A549 (cell line): ENCODE measurements around the gene ABCG5. TPM values are rescaled to one million over a fixed set of nuclear protein-coding genes. Genes with fewer than 3 reads are reported as not detected.

Experiments used
- ATAC-seq, 2 experiments: fragments of 200-7000 bp in 1 of 2; fragments of >200 bp in 1 of 2; cut with Nextera tagmentation in 1 of 2; cut with Tn5 transposase in 1 of 2; 3 replicates each; pipeline versions ENCODE4 v1.8.0 to v1.9.1; 2018 to 2020; ENCODE audit warnings: mild to moderate bottlenecking in 1 of 2, moderate library complexity in 1 of 2
- CTCF ChIA-PET: fragments of 300-600 bp; sonication (Branson Sonifier 250); formaldehyde crosslinking; extraction: SDS; loops from one replicate; lab custom pipeline; 2021; ENCODE audit warnings: antibody characterized with exemption, inconsistent platforms; lab: Yijun Ruan, JAX
- POLR2A ChIA-PET: fragments of 350-600 bp; formaldehyde crosslinking; extraction: SDS; loops from one replicate; lab custom pipeline; 2021; ENCODE audit warnings: antibody characterized with exemption, inconsistent platforms; lab: Yijun Ruan, JAX
- DNase-seq, 2 experiments: peaks; one replicate each; pipeline versions ENCODE4 v3.0.0 to v3.0.0-alpha.2; 2011 to 2016; ENCODE audit warnings: low read depth in 1 of 2, low spot score in 1 of 2
- FAIRE-seq: peaks from 2 replicates; lab custom pipeline; 2011; peaks lifted over from hg19 to GRCh38; lab: Jason Lieb, UNC
- H3K27ac ChIP-seq, 2 experiments: fragments of >200 bp; sonication (Bioruptor Twin); formaldehyde crosslinking; 3 replicates each; pipeline ENCODE4 v1.5.1; 2016 to 2017
- H3K4me1 ChIP-seq: fragments of >200 bp; sonication (Bioruptor Twin); formaldehyde crosslinking; 3 replicates; pipeline ENCODE4 v1.6.1; 2016
- H3K4me2 ChIP-seq: fragments of >200 bp; sonication (Bioruptor Twin); formaldehyde crosslinking; 3 replicates; pipeline ENCODE4 v1.6.1; 2016
- H3K4me3 ChIP-seq: fragments of >200 bp; sonication (Bioruptor Twin); formaldehyde crosslinking; 3 replicates; pipeline ENCODE4 v1.5.1; 2016
- H3K9me3 ChIP-seq: fragments of >200 bp; sonication (Bioruptor Twin); formaldehyde crosslinking; 3 replicates; pipeline ENCODE4 v1.6.1; 2016
- BHLHE40 ChIP-seq: IDR thresholded peaks from 2 replicates; pipeline ENCODE4 v1.6.1; 2012; ENCODE audit warnings: low read depth, low read length, inconsistent platforms
- CBX8 ChIP-seq: fragments of 200-600 bp; sonication (generic); IDR thresholded peaks from 2 replicates; pipeline ENCODE4 v1.6.1; 2016
- EHMT2 ChIP-seq: fragments of 200-600 bp; sonication (generic); IDR thresholded peaks from 2 replicates; pipeline ENCODE4 v1.6.1; 2016; ENCODE audit warnings: antibody characterized with exemption, low read depth, mild to moderate bottlenecking, moderate library complexity
- ESRRA ChIP-seq: fragments of 150-350 bp; IDR thresholded peaks from 2 replicates; pipeline ENCODE4 v1.6.1; 2014; ENCODE audit warnings: mild to moderate bottlenecking, low read length, borderline replicate concordance
- FOSB ChIP-seq: fragments of 250-450 bp; sonication (Bioruptor Pico); IDR thresholded peaks from 2 replicates; pipeline ENCODE4 v1.5.0; 2020; ENCODE audit warnings: mild to moderate bottlenecking, moderate library complexity
- MYC ChIP-seq: IDR thresholded peaks from 2 replicates; pipeline ENCODE4 v1.6.1; 2012; ENCODE audit warnings: mild to moderate bottlenecking, inconsistent platforms, low read length, improper control_type of control experiment, borderline replicate concordance
- POLR2AphosphoS2 ChIP-seq: conservative IDR thresholded peaks from 2 replicates; pipeline ENCODE4 v1.6.1; 2012; ENCODE audit warnings: low read length, improper control_type of control experiment, inconsistent platforms
- RAD21 ChIP-seq, 2 experiments: fragments of >200 bp in 1 of 2; sonication (Bioruptor Twin) in 1 of 2; formaldehyde crosslinking in 1 of 2; IDR thresholded peaks in 1 of 2; conservative IDR thresholded peaks in 1 of 2; 2 replicates in 1 of 2; 3 replicates in 1 of 2; pipeline ENCODE4 v1.6.1; 2012 to 2018; ENCODE audit warnings: inconsistent platforms in 1 of 2
- RNF2 ChIP-seq: fragments of 200-600 bp; sonication (generic); IDR thresholded peaks from 2 replicates; pipeline ENCODE4 v1.6.1; 2016; ENCODE audit warnings: low read depth, mild to moderate bottlenecking, antibody characterized with exemption, moderate library complexity, borderline replicate concordance
- ZC3H11A ChIP-seq: fragments of 450-650 bp; IDR thresholded peaks from 2 replicates; pipeline ENCODE4 v1.6.1; 2014; ENCODE audit warnings: antibody characterized with exemption, mild to moderate bottlenecking
- whole genome bisulfite sequencing: methylation state at CpG from one replicate; pipeline ENCODE4 v1.1.6; 2017; ENCODE audit errors: missing lambda C conversion rate; 5-methylcytosine and 5-hydroxymethylcytosine counted together
- polyA plus RNA-seq, 4 experiments: library from polyadenylated mRNA; depleted of rRNA in 3 of 4; stranded (reverse); fragments of >200 nt; fragmentation: RNase III in 1 of 4; extraction: RNeasy Plus Mini Kit Qiagen cat#74134 plus additional on column Dnase treatment in 1 of 4; gene quantifications; 2 replicates in 3 of 4; 3 replicates in 1 of 4; pipeline ENCODE4 v1.2.3, GENCODE V29; 2011 to 2017
- TF ChIP-seq, protein P1 (sequence below): fragments of 200-600 bp; sonication (generic); IDR thresholded peaks from 2 replicates; pipeline ENCODE4 v1.6.1; 2016; ENCODE audit warnings: antibody characterized with exemption, mild to moderate bottlenecking, moderate library complexity
- TF ChIP-seq, protein P2 (sequence below): IDR thresholded peaks from 2 replicates; pipeline ENCODE4 v1.6.1; 2012
- TF ChIP-seq, protein P3 (sequence below): fragments of >200 bp; sonication (Bioruptor Twin); formaldehyde crosslinking; IDR thresholded peaks from 2 replicates; pipeline ENCODE4 v1.6.1; 2016
- TF ChIP-seq, protein P4 (sequence below): IDR thresholded peaks from 2 replicates; pipeline ENCODE4 v1.6.1; 2012; ENCODE audit warnings: low read depth, borderline replicate concordance
- TF ChIP-seq, protein P5 (sequence below): IDR thresholded peaks from 2 replicates; pipeline ENCODE4 v1.6.1; 2012

The ABCG5 gene
- polyA plus RNA-seq, 2 of the 4 experiments (the other 2 are of a cell fraction): not detected

DNA sequence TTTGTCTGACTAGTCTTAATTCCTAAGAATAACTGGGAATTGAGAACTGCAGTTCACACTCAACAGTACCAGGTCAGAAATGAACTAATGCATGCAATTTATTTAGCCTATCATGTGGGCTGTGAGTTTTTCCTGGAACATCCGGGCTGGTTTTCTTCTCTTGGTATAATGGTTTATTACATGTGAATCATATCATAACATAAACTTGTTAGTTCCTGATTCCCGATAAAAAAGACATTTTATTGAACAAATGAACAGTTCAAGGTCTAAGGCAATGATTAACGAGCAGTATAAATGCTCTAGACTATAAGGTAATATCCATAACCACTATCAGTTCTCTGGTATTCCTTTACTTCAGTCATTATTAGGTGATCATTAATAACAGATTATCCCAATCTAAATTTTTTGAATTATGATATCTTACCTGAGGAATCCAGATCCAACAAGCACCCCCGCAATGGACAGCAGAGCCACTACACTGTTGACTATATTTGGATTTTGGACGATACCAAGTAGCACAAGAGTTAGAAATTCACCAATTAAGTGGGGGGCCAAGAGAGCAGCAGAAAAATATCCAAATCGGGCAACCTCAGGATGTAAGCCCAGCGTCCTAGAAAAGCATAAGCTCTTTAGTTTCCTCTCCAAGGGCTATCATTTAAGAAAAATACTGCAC, 19.0 kb downstream of the ABCG5 start:
- H3K4me2 ChIP-seq: no peak overlapping the region
- no peak for DNase-seq
- TF ChIP-seq, protein P1, sequence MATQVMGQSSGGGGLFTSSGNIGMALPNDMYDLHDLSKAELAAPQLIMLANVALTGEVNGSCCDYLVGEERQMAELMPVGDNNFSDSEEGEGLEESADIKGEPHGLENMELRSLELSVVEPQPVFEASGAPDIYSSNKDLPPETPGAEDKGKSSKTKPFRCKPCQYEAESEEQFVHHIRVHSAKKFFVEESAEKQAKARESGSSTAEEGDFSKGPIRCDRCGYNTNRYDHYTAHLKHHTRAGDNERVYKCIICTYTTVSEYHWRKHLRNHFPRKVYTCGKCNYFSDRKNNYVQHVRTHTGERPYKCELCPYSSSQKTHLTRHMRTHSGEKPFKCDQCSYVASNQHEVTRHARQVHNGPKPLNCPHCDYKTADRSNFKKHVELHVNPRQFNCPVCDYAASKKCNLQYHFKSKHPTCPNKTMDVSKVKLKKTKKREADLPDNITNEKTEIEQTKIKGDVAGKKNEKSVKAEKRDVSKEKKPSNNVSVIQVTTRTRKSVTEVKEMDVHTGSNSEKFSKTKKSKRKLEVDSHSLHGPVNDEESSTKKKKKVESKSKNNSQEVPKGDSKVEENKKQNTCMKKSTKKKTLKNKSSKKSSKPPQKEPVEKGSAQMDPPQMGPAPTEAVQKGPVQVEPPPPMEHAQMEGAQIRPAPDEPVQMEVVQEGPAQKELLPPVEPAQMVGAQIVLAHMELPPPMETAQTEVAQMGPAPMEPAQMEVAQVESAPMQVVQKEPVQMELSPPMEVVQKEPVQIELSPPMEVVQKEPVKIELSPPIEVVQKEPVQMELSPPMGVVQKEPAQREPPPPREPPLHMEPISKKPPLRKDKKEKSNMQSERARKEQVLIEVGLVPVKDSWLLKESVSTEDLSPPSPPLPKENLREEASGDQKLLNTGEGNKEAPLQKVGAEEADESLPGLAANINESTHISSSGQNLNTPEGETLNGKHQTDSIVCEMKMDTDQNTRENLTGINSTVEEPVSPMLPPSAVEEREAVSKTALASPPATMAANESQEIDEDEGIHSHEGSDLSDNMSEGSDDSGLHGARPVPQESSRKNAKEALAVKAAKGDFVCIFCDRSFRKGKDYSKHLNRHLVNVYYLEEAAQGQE: no peak
- TF ChIP-seq, protein P2, sequence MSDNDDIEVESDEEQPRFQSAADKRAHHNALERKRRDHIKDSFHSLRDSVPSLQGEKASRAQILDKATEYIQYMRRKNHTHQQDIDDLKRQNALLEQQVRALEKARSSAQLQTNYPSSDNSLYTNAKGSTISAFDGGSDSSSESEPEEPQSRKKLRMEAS: no peak
- TF ChIP-seq, protein P3, sequence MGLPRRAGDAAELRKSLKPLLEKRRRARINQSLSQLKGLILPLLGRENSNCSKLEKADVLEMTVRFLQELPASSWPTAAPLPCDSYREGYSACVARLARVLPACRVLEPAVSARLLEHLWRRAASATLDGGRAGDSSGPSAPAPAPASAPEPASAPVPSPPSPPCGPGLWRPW: no peak
- TF ChIP-seq, protein P4, sequence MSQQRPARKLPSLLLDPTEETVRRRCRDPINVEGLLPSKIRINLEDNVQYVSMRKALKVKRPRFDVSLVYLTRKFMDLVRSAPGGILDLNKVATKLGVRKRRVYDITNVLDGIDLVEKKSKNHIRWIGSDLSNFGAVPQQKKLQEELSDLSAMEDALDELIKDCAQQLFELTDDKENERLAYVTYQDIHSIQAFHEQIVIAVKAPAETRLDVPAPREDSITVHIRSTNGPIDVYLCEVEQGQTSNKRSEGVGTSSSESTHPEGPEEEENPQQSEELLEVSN: no peak
- TF ChIP-seq, all 56 proteins: peak for 0
- 63% methylated on average over 7 of the region's 7 CpGs for WGBS
- H3K4me3 ChIP-seq: no peak overlapping the region
- H3K4me1 ChIP-seq: peaks cover 3% of the 10 kb centered on the region; the same call in 1 of the 3 replicates
- POLR2A ChIA-PET: no interaction called here
- H3K9me3 ChIP-seq: no peaks in the 10 kb centered on the region
- CTCF ChIA-PET: no interaction called here
- no peak for ATAC-seq
- no peak overlapping the region for H3K27ac ChIP-seq
- peak; percentile 43 for FAIRE-seq

DNA sequence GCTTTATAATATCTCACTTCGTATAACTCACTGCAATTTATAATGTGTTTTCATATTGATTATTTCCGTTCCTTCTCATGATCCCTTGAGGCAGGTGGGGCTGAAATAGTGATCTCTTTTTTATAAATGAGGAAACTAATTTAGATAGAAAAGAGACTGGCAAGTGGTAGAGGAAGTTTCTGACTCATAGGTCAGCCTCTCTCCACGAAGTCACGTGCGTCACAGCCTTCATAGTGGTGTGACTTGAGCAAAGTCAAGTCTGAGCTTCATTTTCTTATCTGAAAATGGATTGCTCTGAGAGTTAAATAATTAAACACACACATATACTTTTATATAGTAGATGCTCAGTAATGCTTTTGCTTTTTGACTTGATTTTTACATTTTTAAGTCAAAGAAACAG, 19.9 kb downstream of the ABCG5 start:
- FAIRE-seq: no peak
- CTCF ChIA-PET: no interaction called here

DNA sequence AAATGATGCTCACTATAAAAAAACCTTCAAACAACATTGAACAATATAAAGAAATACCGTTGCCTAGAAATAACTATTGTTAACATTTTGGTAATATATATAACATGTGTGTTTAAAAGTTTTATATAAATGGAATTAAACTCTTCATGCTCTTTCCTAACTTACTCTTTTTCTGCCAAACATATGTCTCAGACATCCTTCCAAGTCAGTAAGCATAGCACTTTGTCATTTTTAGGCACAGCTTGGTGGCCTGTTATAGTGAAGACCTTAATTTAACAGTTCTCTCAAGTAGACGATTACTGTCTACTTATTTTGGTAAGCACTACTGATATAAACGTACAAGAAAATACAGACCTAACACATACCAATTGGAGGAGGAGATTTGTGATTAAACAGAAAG, 23.9 kb downstream of the ABCG5 start:
- POLR2A ChIA-PET: no interaction called here
- Histone ChIP-seq H3K4me3 (no peak overlapping the region), H3K9me3 (no peaks in the 10 kb centered on the region), H3K4me2 (no peak overlapping the region), H3K4me1 (peaks cover 3% of the 10 kb centered on the region; the same call in 1 of the 3 replicates), H3K27ac (no peak overlapping the region)
- FAIRE-seq (no peak), DNase-seq (no peak), ATAC-seq (no peak)
- TF ChIP-seq POLR2AphosphoS2: no peak
- CTCF ChIA-PET: no interaction called here
- WGBS: 79% methylated on average over 3 of the region's 3 CpGs

More for the DNA sequence above, 19.9 kb downstream of the ABCG5 start:
- Histone ChIP-seq H3K27ac (no peak overlapping the region), H3K9me3 (no peaks in the 10 kb centered on the region), H3K4me1 (peaks cover 3% of the 10 kb centered on the region; the same call in 1 of the 3 replicates), H3K4me3 (no peak overlapping the region), H3K4me2 (no peak overlapping the region)
- TF ChIP-seq ESRRA (no peak), FOSB (CRISPR knock-in tag) (no peak), ZC3H11A (no peak), POLR2AphosphoS2 (no peak), EHMT2 (no peak), RAD21 (conservative IDR thresholded peaks at IDR 0.05 in 1 of 2, IDR thresholded peaks at IDR 0.05 in 1 of 2) (no peak), BHLHE40 (no peak), RNF2 (no peak), CBX8 (no peak), MYC (no peak)
- TF ChIP-seq, protein P4: no peak
- TF ChIP-seq, protein P5, sequence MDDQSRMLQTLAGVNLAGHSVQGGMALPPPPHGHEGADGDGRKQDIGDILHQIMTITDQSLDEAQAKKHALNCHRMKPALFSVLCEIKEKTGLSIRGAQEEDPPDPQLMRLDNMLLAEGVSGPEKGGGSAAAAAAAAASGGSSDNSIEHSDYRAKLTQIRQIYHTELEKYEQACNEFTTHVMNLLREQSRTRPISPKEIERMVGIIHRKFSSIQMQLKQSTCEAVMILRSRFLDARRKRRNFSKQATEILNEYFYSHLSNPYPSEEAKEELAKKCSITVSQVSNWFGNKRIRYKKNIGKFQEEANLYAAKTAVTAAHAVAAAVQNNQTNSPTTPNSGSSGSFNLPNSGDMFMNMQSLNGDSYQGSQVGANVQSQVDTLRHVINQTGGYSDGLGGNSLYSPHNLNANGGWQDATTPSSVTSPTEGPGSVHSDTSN: no peak
- TF ChIP-seq, protein P3: no peak
- TF ChIP-seq, protein P2: no peak
- peak in 1 of 2 experiments; percentile 35 for DNase-seq
- 73% methylated on average over 5 of the region's 5 CpGs for WGBS
- POLR2A ChIA-PET: no interaction called here
- ATAC-seq: no peak
